Measurements from ENCODE around the gene TTC17.

DNA sequence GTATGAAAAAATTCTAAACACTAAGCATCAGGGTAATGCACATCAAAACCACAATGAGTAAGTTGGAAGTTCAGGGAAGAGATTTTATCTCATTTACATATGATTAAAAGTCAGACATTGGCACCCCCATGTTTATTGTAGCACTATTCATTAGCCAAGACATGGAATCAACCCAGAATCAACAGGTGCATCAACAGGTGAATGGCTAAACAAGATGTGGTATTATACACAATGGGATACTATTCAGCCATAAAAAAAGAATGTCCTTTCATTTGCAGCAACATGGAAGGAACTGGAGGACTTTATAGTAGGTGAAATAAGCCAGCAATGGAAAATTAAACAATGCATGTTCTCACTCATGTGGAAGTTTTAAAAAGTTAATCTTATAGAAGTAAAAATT is 17.6 kb upstream of the TTC17 start:
- TF ChIP-seq, protein P1, sequence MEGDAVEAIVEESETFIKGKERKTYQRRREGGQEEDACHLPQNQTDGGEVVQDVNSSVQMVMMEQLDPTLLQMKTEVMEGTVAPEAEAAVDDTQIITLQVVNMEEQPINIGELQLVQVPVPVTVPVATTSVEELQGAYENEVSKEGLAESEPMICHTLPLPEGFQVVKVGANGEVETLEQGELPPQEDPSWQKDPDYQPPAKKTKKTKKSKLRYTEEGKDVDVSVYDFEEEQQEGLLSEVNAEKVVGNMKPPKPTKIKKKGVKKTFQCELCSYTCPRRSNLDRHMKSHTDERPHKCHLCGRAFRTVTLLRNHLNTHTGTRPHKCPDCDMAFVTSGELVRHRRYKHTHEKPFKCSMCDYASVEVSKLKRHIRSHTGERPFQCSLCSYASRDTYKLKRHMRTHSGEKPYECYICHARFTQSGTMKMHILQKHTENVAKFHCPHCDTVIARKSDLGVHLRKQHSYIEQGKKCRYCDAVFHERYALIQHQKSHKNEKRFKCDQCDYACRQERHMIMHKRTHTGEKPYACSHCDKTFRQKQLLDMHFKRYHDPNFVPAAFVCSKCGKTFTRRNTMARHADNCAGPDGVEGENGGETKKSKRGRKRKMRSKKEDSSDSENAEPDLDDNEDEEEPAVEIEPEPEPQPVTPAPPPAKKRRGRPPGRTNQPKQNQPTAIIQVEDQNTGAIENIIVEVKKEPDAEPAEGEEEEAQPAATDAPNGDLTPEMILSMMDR (conservative IDR thresholded peaks at IDR 0.05; ENCODE audit: low read depth, low read length), result no peak
- TF ChIP-seq EZH2 (IDR thresholded peaks at IDR 0.05; ENCODE audit: low read length, unreplicated experiment) (no peak), EZH2phosphoT487 (IDR thresholded peaks at IDR 0.05; ENCODE audit: borderline replicate concordance, low read length) (no peak)

Data from PC-3 (cell line).